ENCODE data around the gene FGD3.

DNA sequence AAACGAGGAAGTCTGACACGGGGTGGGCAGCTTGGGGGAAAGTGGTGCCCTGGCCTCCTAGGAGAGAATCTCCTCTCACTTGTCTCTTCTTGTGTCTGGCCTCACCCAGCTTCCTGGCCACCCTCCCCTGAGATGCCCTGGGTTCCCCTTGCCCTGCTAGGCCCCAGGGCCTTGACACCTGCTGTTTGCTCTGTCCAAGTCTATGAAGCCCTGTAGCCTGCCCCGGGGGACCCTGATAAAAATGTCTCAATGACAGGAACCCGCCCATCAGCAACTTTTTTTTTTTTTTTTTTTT, 76.1 kb downstream of the FGD3 start:
- TF ChIP-seq EZH2 (IDR thresholded peaks at IDR 0.05; ENCODE audit: insufficient read depth, poor library complexity, severe bottlenecking) (no peak), EZH2phosphoT487 (IDR thresholded peaks at IDR 0.05; ENCODE audit: insufficient read depth, low read depth) (no peak)
